Bronchial epithelial cell (primary cell): Measurements from ENCODE around the gene DTX4. TPM values are rescaled to one million over a fixed set of nuclear protein-coding genes. Genes with fewer than 3 reads are reported as not detected.

Source experiments
- DNase-seq: peaks from one replicate; pipeline ENCODE4 v3.0.0-alpha.2; 2010; ENCODE audit warnings: low read depth
- FAIRE-seq: peaks from 2 replicates; lab custom pipeline; 2011; peaks lifted over from hg19 to GRCh38; lab: Jason Lieb, UNC
- H3K27me3 ChIP-seq: 2 replicates; pipeline ENCODE4 v1.5.1; 2011; ENCODE audit warnings: low read length; ENCODE audit not compliant: control insufficient read depth, insufficient read depth
- H3K36me3 ChIP-seq: 2 replicates; pipeline ENCODE4 v1.5.1; 2011; ENCODE audit warnings: low read length; ENCODE audit not compliant: control insufficient read depth, insufficient read depth
- H3K4me3 ChIP-seq: 2 replicates; pipeline ENCODE4 v1.5.1; 2011; ENCODE audit warnings: mild to moderate bottlenecking, low read depth, low read length, control low read depth
- total RNA-seq: library from RNA; depleted of rRNA; stranded (reverse); fragments of >200 nt; gene quantifications from 2 replicates; pipeline ENCODE4 v1.2.1, GENCODE V29; 2014
- TF ChIP-seq, protein P1 (sequence below): IDR thresholded peaks from 2 replicates; pipeline ENCODE4 v1.5.1; 2011; ENCODE audit warnings: mild to moderate bottlenecking, moderate library complexity, low read length, control low read depth, inconsistent platforms; ENCODE audit not compliant: insufficient read depth, severe bottlenecking

DTX4 gene
- total RNA-seq, 1 donor from 2014 or later = 2.4 TPM

GRCh38 chr11:59205648-59206047 is 33.7 kb downstream of the DTX4 start:
- DNase-seq (no peak), FAIRE-seq (no peak)
- Histone ChIP-seq H3K4me3 (no peak overlapping the region), H3K36me3 (peaks cover 9% of the 10 kb centered on the region), H3K27me3 (no peaks in the 10 kb centered on the region)
- TF ChIP-seq, protein P1, sequence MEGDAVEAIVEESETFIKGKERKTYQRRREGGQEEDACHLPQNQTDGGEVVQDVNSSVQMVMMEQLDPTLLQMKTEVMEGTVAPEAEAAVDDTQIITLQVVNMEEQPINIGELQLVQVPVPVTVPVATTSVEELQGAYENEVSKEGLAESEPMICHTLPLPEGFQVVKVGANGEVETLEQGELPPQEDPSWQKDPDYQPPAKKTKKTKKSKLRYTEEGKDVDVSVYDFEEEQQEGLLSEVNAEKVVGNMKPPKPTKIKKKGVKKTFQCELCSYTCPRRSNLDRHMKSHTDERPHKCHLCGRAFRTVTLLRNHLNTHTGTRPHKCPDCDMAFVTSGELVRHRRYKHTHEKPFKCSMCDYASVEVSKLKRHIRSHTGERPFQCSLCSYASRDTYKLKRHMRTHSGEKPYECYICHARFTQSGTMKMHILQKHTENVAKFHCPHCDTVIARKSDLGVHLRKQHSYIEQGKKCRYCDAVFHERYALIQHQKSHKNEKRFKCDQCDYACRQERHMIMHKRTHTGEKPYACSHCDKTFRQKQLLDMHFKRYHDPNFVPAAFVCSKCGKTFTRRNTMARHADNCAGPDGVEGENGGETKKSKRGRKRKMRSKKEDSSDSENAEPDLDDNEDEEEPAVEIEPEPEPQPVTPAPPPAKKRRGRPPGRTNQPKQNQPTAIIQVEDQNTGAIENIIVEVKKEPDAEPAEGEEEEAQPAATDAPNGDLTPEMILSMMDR = no peak

- H3K4me3 ChIP-seq = no peak overlapping the region
- no peak for FAIRE-seq
- TF ChIP-seq, protein P1 = peak; percentile 84
- peak; percentile 38 for DNase-seq
- no peaks in the 10 kb centered on the region for H3K27me3 ChIP-seq
- peaks cover 9% of the 10 kb centered on the region for H3K36me3 ChIP-seq
Measured at GRCh38 chr11:59206635-59207034, 34.7 kb downstream of the DTX4 start.

GRCh38 chr11:59207988-59208451 is 36.1 kb downstream of the DTX4 start:
- Histone ChIP-seq H3K4me3 (no peak overlapping the region), H3K36me3 (peaks cover 9% of the 10 kb centered on the region), H3K27me3 (no peaks in the 10 kb centered on the region)
- peak; percentile 65 for DNase-seq
- TF ChIP-seq, protein P1 = peak; percentile 77
- no peak for FAIRE-seq

DNA sequence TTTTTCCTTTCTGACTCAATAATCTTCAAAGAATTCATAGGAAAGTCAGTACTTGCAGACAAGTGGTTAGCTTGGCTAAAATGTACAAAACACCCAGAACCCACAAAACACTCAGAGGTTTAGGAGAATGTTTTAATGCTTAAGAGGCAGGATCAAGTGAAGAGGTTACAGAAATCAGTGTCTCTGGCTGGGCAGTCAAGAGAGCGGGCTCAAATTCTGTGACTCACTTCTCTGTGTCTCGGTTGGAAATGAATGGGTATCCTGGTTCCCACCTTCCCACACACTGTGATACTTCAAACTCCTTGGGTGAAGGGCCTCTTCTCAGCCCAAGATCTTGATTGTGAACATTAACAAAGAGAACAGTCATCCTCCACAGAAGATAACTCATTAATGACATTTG is 37.0 kb downstream of the DTX4 start:
- Histone ChIP-seq H3K36me3 (peaks cover 9% of the 10 kb centered on the region), H3K27me3 (no peaks in the 10 kb centered on the region), H3K4me3 (no peak overlapping the region)
- DNase-seq (peak; percentile 33), FAIRE-seq (no peak)
- TF ChIP-seq, protein P1 = no peak

DNA sequence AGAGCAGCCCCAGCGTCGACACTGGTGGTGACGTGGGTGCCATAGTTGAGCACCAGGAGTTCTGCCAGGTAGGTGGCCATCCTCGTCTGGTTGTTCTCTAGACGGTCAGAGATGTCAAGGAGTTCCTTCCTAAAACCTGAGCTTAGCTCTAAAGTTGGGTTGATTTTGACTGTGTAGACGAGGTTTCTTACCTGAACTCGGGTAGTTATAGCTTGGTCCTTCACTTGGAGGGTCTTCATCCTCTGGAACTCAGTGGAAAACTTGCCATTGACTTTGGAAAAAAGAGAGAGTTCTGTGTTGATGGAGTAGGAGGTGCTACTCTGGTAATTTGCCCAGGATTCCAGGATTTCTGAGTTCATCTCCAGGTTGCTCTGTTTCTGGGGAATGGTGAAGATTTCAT is 40.3 kb downstream of the DTX4 start:
- no peak overlapping the region for H3K4me3 ChIP-seq
- TF ChIP-seq, protein P1 = no peak
- DNase-seq = no peak
- peaks cover 2% of the 10 kb centered on the region for H3K27me3 ChIP-seq
- FAIRE-seq = no peak
- H3K36me3 ChIP-seq = no peaks in the 10 kb centered on the region
